Gastroesophageal sphincter (tissue), 3 donors: Measurements from ENCODE around the gene TRIM37.

Experiments
- POLR2AphosphoS5 ChIP-seq: sonication (generic); formaldehyde crosslinking; IDR thresholded peaks from one replicate; pipeline ENCODE4 v1.6.1; 2017; ENCODE audit warnings: antibody characterized with exemption
- TF ChIP-seq, protein P1 (sequence below), 4 experiments: fragments of 200-600 bp in 2 of 4; fragments of 450-650 bp in 2 of 4; sonication (generic) in 1 of 4; IDR thresholded peaks; one replicate each; pipeline ENCODE4 v1.5.1; 2017 to 2019; ENCODE audit warnings: antibody characterized with exemption in 4 of 4, mild to moderate bottlenecking in 2 of 4, moderate library complexity in 2 of 4

GRCh38 chr17:59131131-59131530 is 24.5 kb upstream of the TRIM37 start:
- TF ChIP-seq POLR2AphosphoS5, result no peak
- TF ChIP-seq, protein P1, sequence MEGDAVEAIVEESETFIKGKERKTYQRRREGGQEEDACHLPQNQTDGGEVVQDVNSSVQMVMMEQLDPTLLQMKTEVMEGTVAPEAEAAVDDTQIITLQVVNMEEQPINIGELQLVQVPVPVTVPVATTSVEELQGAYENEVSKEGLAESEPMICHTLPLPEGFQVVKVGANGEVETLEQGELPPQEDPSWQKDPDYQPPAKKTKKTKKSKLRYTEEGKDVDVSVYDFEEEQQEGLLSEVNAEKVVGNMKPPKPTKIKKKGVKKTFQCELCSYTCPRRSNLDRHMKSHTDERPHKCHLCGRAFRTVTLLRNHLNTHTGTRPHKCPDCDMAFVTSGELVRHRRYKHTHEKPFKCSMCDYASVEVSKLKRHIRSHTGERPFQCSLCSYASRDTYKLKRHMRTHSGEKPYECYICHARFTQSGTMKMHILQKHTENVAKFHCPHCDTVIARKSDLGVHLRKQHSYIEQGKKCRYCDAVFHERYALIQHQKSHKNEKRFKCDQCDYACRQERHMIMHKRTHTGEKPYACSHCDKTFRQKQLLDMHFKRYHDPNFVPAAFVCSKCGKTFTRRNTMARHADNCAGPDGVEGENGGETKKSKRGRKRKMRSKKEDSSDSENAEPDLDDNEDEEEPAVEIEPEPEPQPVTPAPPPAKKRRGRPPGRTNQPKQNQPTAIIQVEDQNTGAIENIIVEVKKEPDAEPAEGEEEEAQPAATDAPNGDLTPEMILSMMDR (IDR thresholded peaks at IDR 0.05), result no peak
